Gastrocnemius medialis (tissue), 4 donors: ENCODE measurements around the gene THSD7A.

ENCODE experiments used
- CTCF ChIP-seq, 5 experiments: fragments of 450-650 bp in 3 of 5; fragments of 200-600 bp in 2 of 5; sonication (generic) in 2 of 5; IDR thresholded peaks in 4 of 5; conservative IDR thresholded peaks in 1 of 5; 1 replicate in 4 of 5; 2 replicates in 1 of 5; pipeline ENCODE4 v1.5.1; 2016 to 2019; ENCODE audit warnings: antibody characterized with exemption in 5 of 5, mild to moderate bottlenecking in 3 of 5, moderate library complexity in 3 of 5
- POLR2A ChIP-seq, 2 donors: fragments of 450-650 bp; IDR thresholded peaks; one replicate each; pipeline ENCODE4 v1.6.1; 2017; ENCODE audit warnings: antibody characterized with exemption in 2 of 2, mild to moderate bottlenecking in 2 of 2, moderate library complexity in 2 of 2

- TF ChIP-seq CTCF (IDR thresholded peaks at IDR 0.05 in 4 of 5, conservative IDR thresholded peaks at IDR 0.05 in 1 of 5) (no peak), POLR2A (IDR thresholded peaks at IDR 0.05) (no peak)
These were observed 358.1 kb downstream of the THSD7A start for GRCh38 chr7:11473807-11474424.
